ENCODE data around the gene SLC48A1. TPM values are rescaled to one million over a fixed set of nuclear protein-coding genes. Genes with fewer than 3 reads are reported as not detected.

Gene SLC48A1
- polyA plus RNA-seq, 1 of the 3 experiments (the other 2 are of a cell fraction), result 7.3 TPM

- TF ChIP-seq, protein P1, sequence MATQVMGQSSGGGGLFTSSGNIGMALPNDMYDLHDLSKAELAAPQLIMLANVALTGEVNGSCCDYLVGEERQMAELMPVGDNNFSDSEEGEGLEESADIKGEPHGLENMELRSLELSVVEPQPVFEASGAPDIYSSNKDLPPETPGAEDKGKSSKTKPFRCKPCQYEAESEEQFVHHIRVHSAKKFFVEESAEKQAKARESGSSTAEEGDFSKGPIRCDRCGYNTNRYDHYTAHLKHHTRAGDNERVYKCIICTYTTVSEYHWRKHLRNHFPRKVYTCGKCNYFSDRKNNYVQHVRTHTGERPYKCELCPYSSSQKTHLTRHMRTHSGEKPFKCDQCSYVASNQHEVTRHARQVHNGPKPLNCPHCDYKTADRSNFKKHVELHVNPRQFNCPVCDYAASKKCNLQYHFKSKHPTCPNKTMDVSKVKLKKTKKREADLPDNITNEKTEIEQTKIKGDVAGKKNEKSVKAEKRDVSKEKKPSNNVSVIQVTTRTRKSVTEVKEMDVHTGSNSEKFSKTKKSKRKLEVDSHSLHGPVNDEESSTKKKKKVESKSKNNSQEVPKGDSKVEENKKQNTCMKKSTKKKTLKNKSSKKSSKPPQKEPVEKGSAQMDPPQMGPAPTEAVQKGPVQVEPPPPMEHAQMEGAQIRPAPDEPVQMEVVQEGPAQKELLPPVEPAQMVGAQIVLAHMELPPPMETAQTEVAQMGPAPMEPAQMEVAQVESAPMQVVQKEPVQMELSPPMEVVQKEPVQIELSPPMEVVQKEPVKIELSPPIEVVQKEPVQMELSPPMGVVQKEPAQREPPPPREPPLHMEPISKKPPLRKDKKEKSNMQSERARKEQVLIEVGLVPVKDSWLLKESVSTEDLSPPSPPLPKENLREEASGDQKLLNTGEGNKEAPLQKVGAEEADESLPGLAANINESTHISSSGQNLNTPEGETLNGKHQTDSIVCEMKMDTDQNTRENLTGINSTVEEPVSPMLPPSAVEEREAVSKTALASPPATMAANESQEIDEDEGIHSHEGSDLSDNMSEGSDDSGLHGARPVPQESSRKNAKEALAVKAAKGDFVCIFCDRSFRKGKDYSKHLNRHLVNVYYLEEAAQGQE (IDR thresholded peaks at IDR 0.05; ENCODE audit: low read depth, low read length), result no peak
- TF ChIP-seq NFIC (IDR thresholded peaks at IDR 0.05; ENCODE audit: borderline replicate concordance) (no peak), USF1 (IDR thresholded peaks at IDR 0.05; ENCODE audit: borderline replicate concordance, low read depth) (no peak), FOXM1 (IDR thresholded peaks at IDR 0.05; ENCODE audit: low read depth) (no peak), RFX5 (IDR thresholded peaks at IDR 0.05; ENCODE audit: low read length) (no peak), FOXJ3 (CRISPR knock-in tag; IDR thresholded peaks at IDR 0.05) (no peak), PBX3 (IDR thresholded peaks at IDR 0.05) (no peak)
- TF ChIP-seq, protein P2, sequence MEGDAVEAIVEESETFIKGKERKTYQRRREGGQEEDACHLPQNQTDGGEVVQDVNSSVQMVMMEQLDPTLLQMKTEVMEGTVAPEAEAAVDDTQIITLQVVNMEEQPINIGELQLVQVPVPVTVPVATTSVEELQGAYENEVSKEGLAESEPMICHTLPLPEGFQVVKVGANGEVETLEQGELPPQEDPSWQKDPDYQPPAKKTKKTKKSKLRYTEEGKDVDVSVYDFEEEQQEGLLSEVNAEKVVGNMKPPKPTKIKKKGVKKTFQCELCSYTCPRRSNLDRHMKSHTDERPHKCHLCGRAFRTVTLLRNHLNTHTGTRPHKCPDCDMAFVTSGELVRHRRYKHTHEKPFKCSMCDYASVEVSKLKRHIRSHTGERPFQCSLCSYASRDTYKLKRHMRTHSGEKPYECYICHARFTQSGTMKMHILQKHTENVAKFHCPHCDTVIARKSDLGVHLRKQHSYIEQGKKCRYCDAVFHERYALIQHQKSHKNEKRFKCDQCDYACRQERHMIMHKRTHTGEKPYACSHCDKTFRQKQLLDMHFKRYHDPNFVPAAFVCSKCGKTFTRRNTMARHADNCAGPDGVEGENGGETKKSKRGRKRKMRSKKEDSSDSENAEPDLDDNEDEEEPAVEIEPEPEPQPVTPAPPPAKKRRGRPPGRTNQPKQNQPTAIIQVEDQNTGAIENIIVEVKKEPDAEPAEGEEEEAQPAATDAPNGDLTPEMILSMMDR (IDR thresholded peaks at IDR 0.05), result no peak
Measured at GRCh38 chr12:47783821-47784819, 11.1 kb downstream of the SLC48A1 start (continued).

DNA sequence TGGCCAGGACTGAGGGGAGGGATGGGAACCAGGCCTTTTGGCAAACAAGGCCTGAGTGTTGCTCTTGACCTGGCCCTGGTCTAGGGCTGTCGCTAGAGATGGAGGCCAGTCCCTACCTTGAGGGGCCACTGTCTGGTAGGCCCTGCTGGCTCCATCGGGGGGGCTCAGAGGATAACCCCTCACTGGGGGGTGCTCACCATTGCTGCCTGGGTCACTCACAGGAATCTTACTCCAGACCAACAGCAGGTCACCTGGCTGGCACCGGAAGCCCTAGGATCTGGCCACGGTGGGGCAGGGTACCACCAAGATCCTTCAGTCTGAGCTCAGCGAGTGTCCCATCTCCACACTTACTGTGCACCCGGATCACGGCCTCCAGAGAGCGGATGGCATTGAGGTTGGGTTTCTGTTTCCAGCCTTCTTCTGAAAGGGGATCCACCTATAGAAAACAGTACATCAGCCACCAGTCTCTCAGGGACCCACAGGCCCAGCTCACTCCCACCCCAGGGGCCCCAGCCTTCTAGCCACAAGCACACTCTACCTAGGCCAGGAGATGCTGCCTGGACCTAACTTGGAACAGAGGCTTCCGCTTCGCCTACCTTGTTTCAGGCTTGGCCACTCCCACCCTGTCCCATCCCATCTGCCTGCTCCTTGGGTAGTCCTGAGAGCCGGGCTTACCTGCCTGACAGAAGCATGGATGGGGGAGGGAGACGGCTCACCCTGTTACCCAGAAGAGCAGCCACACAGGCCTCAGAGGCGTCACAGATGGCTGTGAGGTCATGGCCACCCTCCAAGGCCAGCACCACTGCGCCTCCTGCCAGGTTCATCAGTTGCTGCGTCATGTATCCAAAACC lies 12.2 kb downstream of the SLC48A1 start:
- H3K4me2 ChIP-seq, result no peak overlapping the region
- H3K4me3 ChIP-seq (ENCODE audit: low read depth in 2 of 2, low read length in 1 of 2), result no peak overlapping the region
- H3F3A ChIP-seq (replicated peaks; ENCODE audit: insufficient read depth), result peaks cover 16% of the 10 kb centered on the region
- peaks cover 0 to 5% of the 10 kb centered on the region in 2 experiments; a peak in 1 of 4 replicates for H3K4me1 ChIP-seq (ENCODE audit: control insufficient read depth in 1 of 2, insufficient read depth in 2 of 2, low read depth in 1 of 2, low read length in 1 of 2)
- H4K20me1 ChIP-seq (ENCODE audit: insufficient read depth), result no peaks in the 10 kb centered on the region
- no peaks in the 10 kb centered on the region for H3K79me2 ChIP-seq (ENCODE audit: insufficient read depth)
- peaks cover 36 to 75% of the 10 kb centered on the region in 2 experiments for H3K36me3 ChIP-seq (replicated peaks in 1 of 2; ENCODE audit: control insufficient read depth in 1 of 2, insufficient read depth in 2 of 2, low read length in 1 of 2)
- no peak overlapping the region for H3K27ac ChIP-seq (ENCODE audit: low read depth in 2 of 2, low read length in 1 of 2)
- H2AFZ ChIP-seq (ENCODE audit: low read depth), result no peak overlapping the region
- ChIA-PET POLR2A (no interaction called here), CTCF (interaction anchor here (0.7 to 22.9 kb wide), 7 partner anchors 8 to 70 kb away, joined by 3 to 458 read pairs (median 5); no protein-coding TSS in a partner anchor)
- H3K9ac ChIP-seq, result no peak overlapping the region
- no peaks in the 10 kb centered on the region for H3K9me3 ChIP-seq
- H3K27me3 ChIP-seq (ENCODE audit: insufficient read depth), result no peaks in the 10 kb centered on the region
- 92% methylated on average over 6 of the region's 15 CpGs for WGBS (ENCODE audit: low lambda C conversion rate)
- no peak for DNase-seq
- no peaks in the 10 kb centered on the region for H3K9me2 ChIP-seq
- TF ChIP-seq JUND (IDR thresholded peaks at IDR 0.05) (no peak), SIN3A (IDR thresholded peaks at IDR 0.05; ENCODE audit: borderline replicate concordance, low read depth, low read length) (no peak), TEAD4 (IDR thresholded peaks at IDR 0.05; ENCODE audit: borderline replicate concordance, insufficient read depth) (no peak), NRF1 (IDR thresholded peaks at IDR 0.05; ENCODE audit: low read depth, low read length) (no peak), TCF12 (IDR thresholded peaks at IDR 0.05) (no peak), RFX5 (IDR thresholded peaks at IDR 0.05; ENCODE audit: low read length) (no peak), FOXM1 (IDR thresholded peaks at IDR 0.05; ENCODE audit: low read depth) (no peak), TAF1 (IDR thresholded peaks at IDR 0.05; ENCODE audit: borderline replicate concordance, low read depth, low read length) (no peak), GABPA (IDR thresholded peaks at IDR 0.05; ENCODE audit: low read depth) (no peak), NFIC (IDR thresholded peaks at IDR 0.05; ENCODE audit: borderline replicate concordance) (no peak), MAX (IDR thresholded peaks at IDR 0.05; ENCODE audit: low read depth) (no peak), RAD21 (IDR thresholded peaks at IDR 0.05; ENCODE audit: low read length) (no peak), POLR2AphosphoS5 (IDR thresholded peaks at IDR 0.05; ENCODE audit: low read depth, low read length) (no peak)

Data from SK-N-SH (cell line).